Measurements from ENCODE around the gene SLC7A1. TPM values are rescaled to one million over a fixed set of nuclear protein-coding genes. Genes with fewer than 3 reads are reported as not detected.

Gene SLC7A1
- total RNA-seq, 1 donor from 2014 or later, result 10.3 TPM

DNA sequence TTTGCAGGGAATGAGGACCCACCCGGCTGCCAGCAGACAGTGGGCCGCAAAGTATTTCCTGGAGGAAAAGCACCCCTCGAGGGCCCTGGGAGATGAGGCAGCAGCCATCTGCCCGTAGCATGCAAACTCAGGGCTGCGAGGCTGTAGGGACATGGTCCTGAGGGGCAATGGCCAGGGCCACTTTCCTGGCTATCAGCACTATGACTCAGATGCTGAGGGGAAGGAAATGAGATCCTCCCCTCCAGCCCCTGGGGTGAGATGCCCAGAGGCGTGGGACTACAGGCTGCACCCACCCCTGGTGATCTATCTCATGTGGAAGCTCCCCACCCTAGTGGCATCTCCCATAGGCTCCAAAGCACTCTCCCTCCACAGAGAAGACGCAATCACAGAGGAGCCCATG, 80.1 kb downstream of the SLC7A1 start:
- TF ChIP-seq, protein P1, sequence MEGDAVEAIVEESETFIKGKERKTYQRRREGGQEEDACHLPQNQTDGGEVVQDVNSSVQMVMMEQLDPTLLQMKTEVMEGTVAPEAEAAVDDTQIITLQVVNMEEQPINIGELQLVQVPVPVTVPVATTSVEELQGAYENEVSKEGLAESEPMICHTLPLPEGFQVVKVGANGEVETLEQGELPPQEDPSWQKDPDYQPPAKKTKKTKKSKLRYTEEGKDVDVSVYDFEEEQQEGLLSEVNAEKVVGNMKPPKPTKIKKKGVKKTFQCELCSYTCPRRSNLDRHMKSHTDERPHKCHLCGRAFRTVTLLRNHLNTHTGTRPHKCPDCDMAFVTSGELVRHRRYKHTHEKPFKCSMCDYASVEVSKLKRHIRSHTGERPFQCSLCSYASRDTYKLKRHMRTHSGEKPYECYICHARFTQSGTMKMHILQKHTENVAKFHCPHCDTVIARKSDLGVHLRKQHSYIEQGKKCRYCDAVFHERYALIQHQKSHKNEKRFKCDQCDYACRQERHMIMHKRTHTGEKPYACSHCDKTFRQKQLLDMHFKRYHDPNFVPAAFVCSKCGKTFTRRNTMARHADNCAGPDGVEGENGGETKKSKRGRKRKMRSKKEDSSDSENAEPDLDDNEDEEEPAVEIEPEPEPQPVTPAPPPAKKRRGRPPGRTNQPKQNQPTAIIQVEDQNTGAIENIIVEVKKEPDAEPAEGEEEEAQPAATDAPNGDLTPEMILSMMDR (IDR thresholded peaks at IDR 0.05; ENCODE audit: borderline replicate concordance), result no peak
- Histone ChIP-seq H3K9me3 (replicated peaks) (no peaks in the 10 kb centered on the region), H3K4me3 (no peak overlapping the region), H3K27me3 (ENCODE audit: low read depth) (no peaks in the 10 kb centered on the region), H3K4me1 (peaks cover 10% of the 10 kb centered on the region), H3K36me3 (peaks cover 31% of the 10 kb centered on the region), H3K27ac (replicated peaks) (no peak overlapping the region)
- intact Hi-C loops (cut with micrococcal nuclease), result loop anchor here (10.0 kb wide), 1 partner anchor 189 kb away; no protein-coding TSS in a partner anchor
- DNase-seq, result no peak

GRCh38 chr13:29514720-29515310, 80.7 kb downstream of the SLC7A1 start:
- no peak overlapping the region for H3K27ac ChIP-seq (replicated peaks)
- TF ChIP-seq, protein P1 (IDR thresholded peaks at IDR 0.05; ENCODE audit: borderline replicate concordance), result no peak
- no peaks in the 10 kb centered on the region for H3K27me3 ChIP-seq (ENCODE audit: low read depth)
- peaks cover 10% of the 10 kb centered on the region for H3K4me1 ChIP-seq
- H3K4me3 ChIP-seq, result no peak overlapping the region
- H3K36me3 ChIP-seq, result peaks cover 31% of the 10 kb centered on the region
- no peaks in the 10 kb centered on the region for H3K9me3 ChIP-seq (replicated peaks)
- DNase-seq, result no peak
- intact Hi-C loops (cut with micrococcal nuclease), result loop anchor here (10.0 kb wide), 1 partner anchor 190 kb away; no protein-coding TSS in a partner anchor

- DNase-seq, result no peak
- TF ChIP-seq, protein P1 (IDR thresholded peaks at IDR 0.05; ENCODE audit: borderline replicate concordance), result no peak
- Histone ChIP-seq H3K4me3 (no peak overlapping the region), H3K4me1 (peaks cover 12% of the 10 kb centered on the region), H3K27me3 (ENCODE audit: low read depth) (no peaks in the 10 kb centered on the region), H3K36me3 (peaks cover 31% of the 10 kb centered on the region), H3K27ac (replicated peaks) (peak overlapping the region; percentile 27), H3K9me3 (replicated peaks) (no peaks in the 10 kb centered on the region)
- intact Hi-C loops (cut with micrococcal nuclease), result loop anchor here (10.0 kb wide), 1 partner anchor 191 kb away; no protein-coding TSS in a partner anchor
These were observed 81.3 kb downstream of the SLC7A1 start for GRCh38 chr13:29513981-29514719.

- peaks cover 24% of the 10 kb centered on the region for H3K36me3 ChIP-seq
- peak overlapping the region; percentile 27 for H3K27ac ChIP-seq (replicated peaks)
- intact Hi-C loops (cut with micrococcal nuclease), result loop anchor here (10.0 kb wide), 1 partner anchor 192 kb away; no protein-coding TSS in a partner anchor
These were observed 82.2 kb downstream of the SLC7A1 start for GRCh38 chr13:29513002-29513980.

More at GRCh38 chr13:29513002-29513980, 82.2 kb downstream of the SLC7A1 start:
- TF ChIP-seq, protein P1 (IDR thresholded peaks at IDR 0.05; ENCODE audit: borderline replicate concordance), result no peak
- Histone ChIP-seq H3K4me1 (peaks cover 20% of the 10 kb centered on the region), H3K27me3 (ENCODE audit: low read depth) (no peaks in the 10 kb centered on the region), H3K4me3 (no peak overlapping the region), H3K9me3 (replicated peaks) (no peaks in the 10 kb centered on the region)
- DNase-seq, result no peak

All from left ventricle myocardium inferior (tissue), 1 donor.